Stimulated activated CD8-positive, alpha-beta memory T cell treated with anti-CD3 and anti-CD28 coated beads, Interleukin-7, amount 100 ng/mL, for 24 hours (primary cell): Measurements from ENCODE around the gene HJV.

Experiments
- DNase-seq: peaks from one replicate; pipeline ENCODE4 v3.0.0-alpha.2; 2020; ENCODE audit warnings: low read depth

HJV gene

DNA sequence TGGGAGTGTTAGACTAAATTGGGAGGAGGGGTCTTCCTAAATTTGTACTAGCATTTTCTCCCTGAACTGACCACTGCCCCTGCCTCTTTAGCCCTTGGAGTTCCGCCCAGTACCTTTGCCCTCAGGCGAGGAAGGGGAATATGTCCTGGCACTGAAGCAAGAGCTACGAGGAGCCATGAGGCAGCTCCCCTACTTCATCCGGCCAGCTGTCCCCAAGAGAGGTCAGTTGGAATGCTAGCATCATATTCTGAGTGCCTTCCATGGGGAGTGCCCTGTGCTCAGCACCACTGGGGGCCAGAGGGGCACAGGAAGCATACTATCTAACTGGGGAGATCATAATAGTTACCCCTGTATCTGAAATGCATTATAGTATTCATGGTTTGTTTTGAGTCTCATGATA is 46.3 kb downstream of the HJV start:
- DNase-seq, result no peak

DNA sequence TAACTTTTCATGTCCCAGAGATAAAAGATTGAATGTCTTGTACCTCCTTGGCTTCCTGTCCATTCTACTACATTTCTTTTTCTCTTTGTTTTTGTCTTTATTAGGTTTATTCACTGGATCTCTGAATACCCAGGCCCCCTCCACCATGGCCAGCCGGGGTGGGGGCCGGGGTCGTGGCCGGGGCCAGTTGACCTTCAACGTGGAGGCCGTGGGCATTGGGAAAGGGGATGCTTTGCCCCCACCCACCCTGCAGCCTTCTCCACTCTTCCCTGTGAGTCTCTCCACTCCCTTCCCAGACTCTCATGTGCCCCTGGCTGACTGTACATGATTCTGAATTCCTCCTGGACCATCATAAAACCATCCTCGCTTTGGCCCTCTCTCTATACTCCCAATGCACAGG is 46.8 kb downstream of the HJV start:
- no peak for DNase-seq

DNA sequence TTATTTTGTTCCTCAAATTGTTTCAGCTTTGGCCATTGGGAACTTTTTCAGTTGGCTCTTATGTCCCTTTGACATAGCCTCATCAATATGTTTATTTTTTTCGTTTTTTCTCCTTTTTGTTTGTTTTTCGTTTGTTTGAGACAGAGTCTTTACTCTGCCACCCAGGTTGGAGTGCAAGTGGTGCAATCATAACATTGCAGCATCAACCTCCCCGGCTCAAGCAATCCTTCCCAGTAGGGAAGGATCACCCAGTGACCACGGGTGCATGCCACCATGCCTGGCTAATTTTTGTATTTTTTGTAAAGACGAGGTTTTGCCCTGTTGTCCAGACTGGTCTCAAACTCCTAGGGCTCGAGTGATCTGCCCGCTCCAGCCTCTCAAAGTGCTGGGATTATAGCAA is 49.0 kb downstream of the HJV start:
- no peak for DNase-seq
